HepG2 (cell line): ENCODE data around the gene ZNF687. TPM values are rescaled to one million over a fixed set of nuclear protein-coding genes. Genes with fewer than 3 reads are reported as not detected.

Source experiments
- ARNT2 ChIP-seq: sonication (generic); formaldehyde crosslinking; IDR thresholded peaks from 2 replicates; pipeline ENCODE4 v1.8.0; 2022; ENCODE audit warnings: mild to moderate bottlenecking, low read depth, missing genetic modification reagents, moderate library complexity
- GMEB2 ChIP-seq: IDR thresholded peaks from 2 replicates; pipeline ENCODE4 v1.6.1; 2016; ENCODE audit warnings: missing biosample characterization, missing genetic modification reagents, low read depth
- JARID2 ChIP-seq: sonication (generic); formaldehyde crosslinking; IDR thresholded peaks from 2 replicates; pipeline ENCODE4 v1.8.1; 2023; ENCODE audit warnings: missing genetic modification reagents, inconsistent platforms; ENCODE audit not compliant: insufficient replicate concordance
- KLF12 ChIP-seq: sonication (generic); formaldehyde crosslinking; IDR thresholded peaks from 2 replicates; pipeline ENCODE4 v1.4.0; 2020; ENCODE audit warnings: missing genetic modification reagents, borderline replicate concordance
- MBNL3 ChIP-seq: fragments of 250-450 bp; sonication (Bioruptor Pico); conservative IDR thresholded peaks from 2 replicates; pipeline ENCODE4 v1.8.0; 2022; ENCODE audit warnings: mild to moderate bottlenecking, inconsistent platforms
- MEIS1 ChIP-seq: sonication (generic); formaldehyde crosslinking; IDR thresholded peaks from 2 replicates; pipeline ENCODE4 v1.9.0; 2021; ENCODE audit warnings: mild to moderate bottlenecking, missing genetic modification reagents, moderate library complexity, borderline replicate concordance
- NFIB ChIP-seq: sonication (generic); formaldehyde crosslinking; IDR thresholded peaks from 2 replicates; pipeline ENCODE4 v1.9.0; 2021; ENCODE audit warnings: missing genetic modification reagents, mild to moderate bottlenecking, borderline replicate concordance
- SP1 ChIP-seq, 2 experiments: fragments of 450-650 bp in 1 of 2; sonication (generic) in 1 of 2; formaldehyde crosslinking in 1 of 2; IDR thresholded peaks; 2 replicates each; pipeline versions ENCODE4 v1.4.0 to v1.6.1; 2016 to 2020; ENCODE audit warnings: missing genetic modification reagents in 1 of 2
- TFDP2 ChIP-seq: sonication (generic); formaldehyde crosslinking; IDR thresholded peaks from 2 replicates; pipeline ENCODE4 v1.4.0; 2020; ENCODE audit warnings: missing genetic modification reagents
- YEATS4 ChIP-seq: sonication (generic); formaldehyde crosslinking; IDR thresholded peaks from 2 replicates; pipeline ENCODE4 v1.4.0; 2020; ENCODE audit warnings: missing genetic modification reagents, borderline replicate concordance
- ZBTB1 ChIP-seq: sonication (generic); formaldehyde crosslinking; IDR thresholded peaks from 2 replicates; pipeline ENCODE4 v1.4.0; 2020; ENCODE audit warnings: missing genetic modification reagents, borderline replicate concordance
- ZNF296 ChIP-seq: sonication (generic); formaldehyde crosslinking; conservative IDR thresholded peaks from 2 replicates; pipeline ENCODE4 v1.5.0; 2020; ENCODE audit warnings: mild to moderate bottlenecking, missing genetic modification reagents
- ZNF431 ChIP-seq: sonication (generic); formaldehyde crosslinking; IDR thresholded peaks from 2 replicates; pipeline ENCODE4 v1.9.0; 2022; ENCODE audit warnings: missing genetic modification reagents, low read depth, mild to moderate bottlenecking, borderline replicate concordance
- ZNF501 ChIP-seq: sonication (generic); formaldehyde crosslinking; IDR thresholded peaks from 2 replicates; pipeline ENCODE4 v1.5.1; 2020; ENCODE audit warnings: mild to moderate bottlenecking, moderate library complexity, missing genetic modification reagents
- ZNF557 ChIP-seq: sonication (generic); formaldehyde crosslinking; IDR thresholded peaks from 2 replicates; pipeline ENCODE4 v1.4.0; 2020; ENCODE audit warnings: missing genetic modification reagents
- ZNF567 ChIP-seq: sonication (generic); formaldehyde crosslinking; IDR thresholded peaks from 2 replicates; pipeline ENCODE4 v1.8.1; 2023; ENCODE audit warnings: mild to moderate bottlenecking, missing genetic modification reagents, borderline replicate concordance
- ZNF83 ChIP-seq: sonication (generic); formaldehyde crosslinking; IDR thresholded peaks from 2 replicates; pipeline ENCODE4 v1.4.0; 2020; ENCODE audit warnings: missing genetic modification reagents, mild to moderate bottlenecking, borderline replicate concordance
- ZSCAN29 ChIP-seq: sonication (generic); formaldehyde crosslinking; conservative IDR thresholded peaks from 2 replicates; pipeline ENCODE4 v1.4.0; 2020; ENCODE audit warnings: mild to moderate bottlenecking, missing genetic modification reagents
- ZXDC ChIP-seq: sonication (generic); formaldehyde crosslinking; IDR thresholded peaks from 2 replicates; pipeline ENCODE4 v1.5.0; 2020; ENCODE audit warnings: mild to moderate bottlenecking, missing genetic modification reagents
- polyA plus RNA-seq, 8 experiments: library from polyadenylated mRNA; depleted of rRNA in 3 of 8; stranded (reverse) in 7 of 8; unstranded in 1 of 8; fragments of >200 nt; fragmentation: Illumina TruSeq in 4 of 8; extraction: Trizol in 4 of 8; gene quantifications; 2 replicates each; pipeline versions ENCODE4 v1.2.1 to v1.2.3, GENCODE V29; 2011 to 2016; ENCODE audit warnings: low read depth in 4 of 8, missing spikeins in 1 of 8, mixed read lengths in 1 of 8; ENCODE audit not compliant: insufficient read depth in 1 of 8
- total RNA-seq, 5 experiments: library from RNA; depleted of rRNA; stranded (reverse); fragments of >200 nt; fragmentation: Illumina TruSeq; extraction: Trizol; gene quantifications; 2 replicates each; pipeline ENCODE4 v1.2.3, GENCODE V29; 2016; ENCODE audit warnings: low read depth in 1 of 5

ZNF687 gene
- total and polyA plus RNA-seq, 2 of the 13 experiments (the other 11 are each of a cell fraction or from before 2014, with no cell fraction given), result 14.1 to 16.5 TPM

- TF ChIP-seq ZXDC (CRISPR knock-in tag) (no peak), ZNF296 (CRISPR knock-in tag) (no peak), ZNF431 (CRISPR knock-in tag) (no peak), ZNF567 (CRISPR knock-in tag) (no peak), ZNF501 (no peak), ZBTB1 (CRISPR knock-in tag) (no peak), JARID2 (CRISPR knock-in tag) (no peak), MEIS1 (CRISPR knock-in tag) (no peak), MBNL3 (CRISPR knock-in tag) (no peak), ZNF83 (no peak), SP1 (IDR thresholded peaks at IDR 0.05) (no peak), SP1 (CRISPR knock-in tag; IDR thresholded peaks at IDR 0.05) (no peak; the same call in 1 of the 2 replicates), ZSCAN29 (CRISPR knock-in tag) (0 out of 2 replicates have a peak, but pooled peaks have one; percentile 18), GMEB2 (CRISPR knock-in tag) (no peak), KLF12 (CRISPR knock-in tag) (0 out of 2 replicates have a peak, but pooled peaks have one; percentile 28), TFDP2 (CRISPR knock-in tag) (no peak), ZNF557 (CRISPR knock-in tag) (no peak), YEATS4 (no peak), ARNT2 (CRISPR knock-in tag) (peak; percentile 29), NFIB (CRISPR knock-in tag) (no peak)
Measured at GRCh38 chr1:151282883-151283725, 1.0 kb downstream of the ZNF687 start (continued).
